ENCODE measurements around the gene HEY2.

DNA sequence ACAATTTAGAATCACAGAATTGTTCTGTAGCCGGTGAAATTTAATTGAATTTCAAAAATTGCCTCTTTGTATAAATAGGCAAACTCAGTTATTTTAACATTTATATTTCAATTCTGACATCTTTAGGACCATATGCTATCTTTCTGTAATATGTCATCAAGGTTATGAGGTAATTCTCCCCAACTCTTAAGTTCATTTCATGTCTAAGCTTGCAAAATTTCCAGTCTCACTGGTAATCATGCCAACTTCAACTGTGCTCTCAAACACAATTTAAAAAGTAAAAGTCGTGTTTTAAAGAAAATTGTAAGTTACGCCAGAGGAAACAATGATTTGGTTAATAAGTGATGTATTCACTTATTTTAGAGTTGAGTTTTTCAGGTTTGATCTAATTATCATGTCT lies 42.7 kb downstream of the HEY2 start:
- TF ChIP-seq CTCF (IDR thresholded peaks at IDR 0.05; ENCODE audit: low read depth, low read length, poor library complexity, severe bottlenecking) (no peak), EZH2phosphoT487 (IDR thresholded peaks at IDR 0.05; ENCODE audit: borderline replicate concordance, low read length) (no peak)
